Measurements from ENCODE around the gene ST6GALNAC4. TPM values are rescaled to one million over a fixed set of nuclear protein-coding genes. Genes with fewer than 3 reads are reported as not detected.

ST6GALNAC4 gene
- total and polyA plus RNA-seq, 10 of the 15 experiments (the other 5 are each of a cell fraction or from before 2014, with no cell fraction given), result 4.2 to 63.2 (median 35.2) TPM

DNA sequence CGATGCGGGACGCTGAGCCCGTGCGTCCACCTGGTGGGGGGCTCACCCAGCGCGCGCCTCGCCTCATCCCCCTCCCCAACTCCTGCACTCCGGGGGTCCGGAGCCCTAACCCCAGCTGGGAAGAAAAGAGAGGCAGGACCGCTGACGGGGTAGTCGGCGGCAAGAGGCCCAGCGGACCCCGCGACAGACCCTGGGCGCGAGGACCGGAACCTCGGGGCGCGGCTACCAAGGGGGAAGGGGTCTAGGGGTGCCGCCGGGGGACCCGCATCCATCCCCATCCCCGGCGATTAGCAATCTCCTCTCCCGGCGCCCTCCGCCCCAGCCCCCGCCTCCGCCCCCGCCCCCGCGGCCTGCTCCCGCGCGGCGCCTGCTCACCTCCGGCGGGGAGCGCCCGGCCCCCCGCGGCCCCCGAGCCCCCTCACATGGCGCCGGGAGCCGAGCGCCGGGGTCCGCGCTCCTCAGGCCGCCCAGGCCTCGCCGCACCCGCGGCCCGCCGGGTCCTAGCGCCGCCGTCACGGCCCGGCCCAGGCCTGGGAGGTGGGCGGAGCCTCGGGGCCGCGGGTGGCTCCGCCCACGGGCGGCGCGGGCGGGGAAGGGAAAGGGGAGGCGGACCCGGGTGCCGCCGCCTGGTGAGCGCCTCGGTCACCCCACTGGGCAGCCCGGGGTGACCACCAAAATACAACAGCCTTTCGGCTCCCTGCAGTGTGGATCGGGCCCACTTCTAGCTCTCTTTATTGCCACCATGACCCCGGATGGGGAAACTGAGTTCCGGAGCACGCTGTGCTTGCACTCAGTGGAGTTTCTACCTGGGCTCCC is 17.5 kb downstream of the ST6GALNAC4 start, which contains the start of gene ST6GALNAC6 (continued):
- TF ChIP-seq, protein P1, sequence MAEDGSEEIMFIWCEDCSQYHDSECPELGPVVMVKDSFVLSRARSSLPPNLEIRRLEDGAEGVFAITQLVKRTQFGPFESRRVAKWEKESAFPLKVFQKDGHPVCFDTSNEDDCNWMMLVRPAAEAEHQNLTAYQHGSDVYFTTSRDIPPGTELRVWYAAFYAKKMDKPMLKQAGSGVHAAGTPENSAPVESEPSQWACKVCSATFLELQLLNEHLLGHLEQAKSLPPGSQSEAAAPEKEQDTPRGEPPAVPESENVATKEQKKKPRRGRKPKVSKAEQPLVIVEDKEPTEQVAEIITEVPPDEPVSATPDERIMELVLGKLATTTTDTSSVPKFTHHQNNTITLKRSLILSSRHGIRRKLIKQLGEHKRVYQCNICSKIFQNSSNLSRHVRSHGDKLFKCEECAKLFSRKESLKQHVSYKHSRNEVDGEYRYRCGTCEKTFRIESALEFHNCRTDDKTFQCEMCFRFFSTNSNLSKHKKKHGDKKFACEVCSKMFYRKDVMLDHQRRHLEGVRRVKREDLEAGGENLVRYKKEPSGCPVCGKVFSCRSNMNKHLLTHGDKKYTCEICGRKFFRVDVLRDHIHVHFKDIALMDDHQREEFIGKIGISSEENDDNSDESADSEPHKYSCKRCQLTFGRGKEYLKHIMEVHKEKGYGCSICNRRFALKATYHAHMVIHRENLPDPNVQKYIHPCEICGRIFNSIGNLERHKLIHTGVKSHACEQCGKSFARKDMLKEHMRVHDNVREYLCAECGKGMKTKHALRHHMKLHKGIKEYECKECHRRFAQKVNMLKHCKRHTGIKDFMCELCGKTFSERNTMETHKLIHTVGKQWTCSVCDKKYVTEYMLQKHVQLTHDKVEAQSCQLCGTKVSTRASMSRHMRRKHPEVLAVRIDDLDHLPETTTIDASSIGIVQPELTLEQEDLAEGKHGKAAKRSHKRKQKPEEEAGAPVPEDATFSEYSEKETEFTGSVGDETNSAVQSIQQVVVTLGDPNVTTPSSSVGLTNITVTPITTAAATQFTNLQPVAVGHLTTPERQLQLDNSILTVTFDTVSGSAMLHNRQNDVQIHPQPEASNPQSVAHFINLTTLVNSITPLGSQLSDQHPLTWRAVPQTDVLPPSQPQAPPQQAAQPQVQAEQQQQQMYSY (CRISPR knock-in tag; IDR thresholded peaks at IDR 0.05), result no peak
- TF ChIP-seq SP1 (IDR thresholded peaks at IDR 0.05; ENCODE audit: low read depth, low read length), result no peak
- TF ChIP-seq LARP7 (IDR thresholded peaks at IDR 0.05), result 0 out of 2 replicates have a peak, but pooled peaks have one; percentile 16
- TF ChIP-seq POLR2A (IDR thresholded peaks at IDR 0.05; ENCODE audit: low read depth, low read length), result peak; percentile 55; the same call in 1 of the 2 replicates
- peak; percentile 63; the same call in 1 of the 2 replicates for TF ChIP-seq BACH1 (IDR thresholded peaks at IDR 0.05; ENCODE audit: borderline replicate concordance)
- TF ChIP-seq CHD2 (IDR thresholded peaks at IDR 0.05; ENCODE audit: borderline replicate concordance, low read depth, low read length), result no peak
- TF ChIP-seq GABPA (IDR thresholded peaks at IDR 0.05; ENCODE audit: low read depth), result 0 out of 2 replicates have a peak, but pooled peaks have one; percentile 58
- no peak for TF ChIP-seq BMI1 (IDR thresholded peaks at IDR 0.05; ENCODE audit: borderline replicate concordance)
- no peak for TF ChIP-seq RBBP5 (conservative IDR thresholded peaks at IDR 0.05)
- no peak for TF ChIP-seq NR2F1 (conservative IDR thresholded peaks at IDR 0.05)
- no peak for TF ChIP-seq HDAC6 (IDR thresholded peaks at IDR 0.05; ENCODE audit: unreplicated experiment)
- TF ChIP-seq MEF2B (IDR thresholded peaks at IDR 0.05; ENCODE audit: partially characterized antibody, poor library complexity, severe bottlenecking), result no peak
- no peak for TF ChIP-seq KLF5 (IDR thresholded peaks at IDR 0.05; ENCODE audit: partially characterized antibody)
- TF ChIP-seq ZNF207 (IDR thresholded peaks at IDR 0.05; ENCODE audit: borderline replicate concordance), result no peak
- TF ChIP-seq, protein P2, sequence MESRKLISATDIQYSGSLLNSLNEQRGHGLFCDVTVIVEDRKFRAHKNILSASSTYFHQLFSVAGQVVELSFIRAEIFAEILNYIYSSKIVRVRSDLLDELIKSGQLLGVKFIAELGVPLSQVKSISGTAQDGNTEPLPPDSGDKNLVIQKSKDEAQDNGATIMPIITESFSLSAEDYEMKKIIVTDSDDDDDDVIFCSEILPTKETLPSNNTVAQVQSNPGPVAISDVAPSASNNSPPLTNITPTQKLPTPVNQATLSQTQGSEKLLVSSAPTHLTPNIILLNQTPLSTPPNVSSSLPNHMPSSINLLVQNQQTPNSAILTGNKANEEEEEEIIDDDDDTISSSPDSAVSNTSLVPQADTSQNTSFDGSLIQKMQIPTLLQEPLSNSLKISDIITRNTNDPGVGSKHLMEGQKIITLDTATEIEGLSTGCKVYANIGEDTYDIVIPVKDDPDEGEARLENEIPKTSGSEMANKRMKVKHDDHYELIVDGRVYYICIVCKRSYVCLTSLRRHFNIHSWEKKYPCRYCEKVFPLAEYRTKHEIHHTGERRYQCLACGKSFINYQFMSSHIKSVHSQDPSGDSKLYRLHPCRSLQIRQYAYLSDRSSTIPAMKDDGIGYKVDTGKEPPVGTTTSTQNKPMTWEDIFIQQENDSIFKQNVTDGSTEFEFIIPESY (IDR thresholded peaks at IDR 0.05), result no peak
- TF ChIP-seq NRF1 (conservative IDR thresholded peaks at IDR 0.05; ENCODE audit: low read depth, low read length), result no peak
- TF ChIP-seq, protein P3, sequence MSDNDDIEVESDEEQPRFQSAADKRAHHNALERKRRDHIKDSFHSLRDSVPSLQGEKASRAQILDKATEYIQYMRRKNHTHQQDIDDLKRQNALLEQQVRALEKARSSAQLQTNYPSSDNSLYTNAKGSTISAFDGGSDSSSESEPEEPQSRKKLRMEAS (IDR thresholded peaks at IDR 0.05; ENCODE audit: low read depth, low read length), result no peak
- TF ChIP-seq, protein P4, sequence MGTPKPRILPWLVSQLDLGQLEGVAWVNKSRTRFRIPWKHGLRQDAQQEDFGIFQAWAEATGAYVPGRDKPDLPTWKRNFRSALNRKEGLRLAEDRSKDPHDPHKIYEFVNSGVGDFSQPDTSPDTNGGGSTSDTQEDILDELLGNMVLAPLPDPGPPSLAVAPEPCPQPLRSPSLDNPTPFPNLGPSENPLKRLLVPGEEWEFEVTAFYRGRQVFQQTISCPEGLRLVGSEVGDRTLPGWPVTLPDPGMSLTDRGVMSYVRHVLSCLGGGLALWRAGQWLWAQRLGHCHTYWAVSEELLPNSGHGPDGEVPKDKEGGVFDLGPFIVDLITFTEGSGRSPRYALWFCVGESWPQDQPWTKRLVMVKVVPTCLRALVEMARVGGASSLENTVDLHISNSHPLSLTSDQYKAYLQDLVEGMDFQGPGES (IDR thresholded peaks at IDR 0.05), result no peak
- no peak for TF ChIP-seq MTA2 (IDR thresholded peaks at IDR 0.05; ENCODE audit: low read depth)
- TF ChIP-seq, protein P5, sequence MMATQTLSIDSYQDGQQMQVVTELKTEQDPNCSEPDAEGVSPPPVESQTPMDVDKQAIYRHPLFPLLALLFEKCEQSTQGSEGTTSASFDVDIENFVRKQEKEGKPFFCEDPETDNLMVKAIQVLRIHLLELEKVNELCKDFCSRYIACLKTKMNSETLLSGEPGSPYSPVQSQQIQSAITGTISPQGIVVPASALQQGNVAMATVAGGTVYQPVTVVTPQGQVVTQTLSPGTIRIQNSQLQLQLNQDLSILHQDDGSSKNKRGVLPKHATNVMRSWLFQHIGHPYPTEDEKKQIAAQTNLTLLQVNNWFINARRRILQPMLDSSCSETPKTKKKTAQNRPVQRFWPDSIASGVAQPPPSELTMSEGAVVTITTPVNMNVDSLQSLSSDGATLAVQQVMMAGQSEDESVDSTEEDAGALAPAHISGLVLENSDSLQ (IDR thresholded peaks at IDR 0.05), result no peak
- TF ChIP-seq SIN3A (IDR thresholded peaks at IDR 0.05; ENCODE audit: low read depth, low read length), result no peak
- no peak for TF ChIP-seq JUND (IDR thresholded peaks at IDR 0.05; ENCODE audit: low read depth, low read length)
- TF ChIP-seq ETV6 (conservative IDR thresholded peaks at IDR 0.05 in 1 of 2, IDR thresholded peaks at IDR 0.05 in 1 of 2; ENCODE audit: borderline replicate concordance in 1 of 2, low read depth in 1 of 2), result no peak
